ENCODE data around the gene SCAMP2. TPM values are rescaled to one million over a fixed set of nuclear protein-coding genes. Genes with fewer than 3 reads are reported as not detected.

The SCAMP2 gene, protein sequence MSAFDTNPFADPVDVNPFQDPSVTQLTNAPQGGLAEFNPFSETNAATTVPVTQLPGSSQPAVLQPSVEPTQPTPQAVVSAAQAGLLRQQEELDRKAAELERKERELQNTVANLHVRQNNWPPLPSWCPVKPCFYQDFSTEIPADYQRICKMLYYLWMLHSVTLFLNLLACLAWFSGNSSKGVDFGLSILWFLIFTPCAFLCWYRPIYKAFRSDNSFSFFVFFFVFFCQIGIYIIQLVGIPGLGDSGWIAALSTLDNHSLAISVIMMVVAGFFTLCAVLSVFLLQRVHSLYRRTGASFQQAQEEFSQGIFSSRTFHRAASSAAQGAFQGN
- 60.4 and 87.6 TPM in 2 replicates for total RNA-seq

GRCh38 chr15:74873036-74873755, at the start of gene SCAMP2:
Gene SCAMP2, minus strand, starts transcription at chr15:74873365. Its CDS starts 110 bp downstream, at chr15:74873255.

DNA sequence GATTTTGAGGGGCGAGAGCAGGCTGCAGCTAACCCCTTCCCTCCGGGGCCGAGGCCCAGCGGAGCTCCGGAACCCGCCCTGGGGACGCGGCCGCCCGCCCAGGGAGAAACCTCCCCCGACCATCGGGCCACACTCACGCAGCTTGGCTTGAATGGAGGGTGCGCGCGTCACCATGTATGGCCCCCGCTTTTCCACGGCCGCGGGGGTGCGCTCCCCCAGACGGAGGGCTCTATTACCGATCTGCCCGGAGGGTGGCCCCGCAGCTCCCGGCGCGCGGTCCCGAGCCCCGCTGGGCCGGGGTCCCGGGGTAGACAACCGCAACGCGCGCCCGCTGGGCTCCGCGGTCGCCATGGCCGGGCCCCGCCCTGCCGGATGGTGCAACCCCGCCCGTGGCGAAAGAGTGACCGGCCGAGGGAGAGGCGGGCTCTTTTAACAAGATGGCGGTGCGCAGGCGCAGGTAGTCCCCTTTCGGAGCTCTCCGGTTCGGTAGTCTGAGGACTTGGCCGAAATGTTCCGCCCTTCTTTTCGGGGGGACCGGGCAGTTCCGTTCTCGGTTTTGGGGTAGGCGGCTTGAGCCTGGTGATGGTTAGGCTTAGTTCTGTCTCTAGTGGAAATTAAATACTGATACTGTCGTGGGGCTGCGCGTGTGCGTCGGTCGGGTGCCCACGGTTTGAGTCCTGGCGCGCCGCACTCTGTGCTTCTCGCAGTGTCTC, 33.4 kb upstream of the SCAMP2 start, which contains the start of gene FAM219B:
Gene FAM219B (minus strand): TSS at position 402 of the 713 bp plus-strand sequence. CDS start 51 bp downstream, at position 351.

DNA sequence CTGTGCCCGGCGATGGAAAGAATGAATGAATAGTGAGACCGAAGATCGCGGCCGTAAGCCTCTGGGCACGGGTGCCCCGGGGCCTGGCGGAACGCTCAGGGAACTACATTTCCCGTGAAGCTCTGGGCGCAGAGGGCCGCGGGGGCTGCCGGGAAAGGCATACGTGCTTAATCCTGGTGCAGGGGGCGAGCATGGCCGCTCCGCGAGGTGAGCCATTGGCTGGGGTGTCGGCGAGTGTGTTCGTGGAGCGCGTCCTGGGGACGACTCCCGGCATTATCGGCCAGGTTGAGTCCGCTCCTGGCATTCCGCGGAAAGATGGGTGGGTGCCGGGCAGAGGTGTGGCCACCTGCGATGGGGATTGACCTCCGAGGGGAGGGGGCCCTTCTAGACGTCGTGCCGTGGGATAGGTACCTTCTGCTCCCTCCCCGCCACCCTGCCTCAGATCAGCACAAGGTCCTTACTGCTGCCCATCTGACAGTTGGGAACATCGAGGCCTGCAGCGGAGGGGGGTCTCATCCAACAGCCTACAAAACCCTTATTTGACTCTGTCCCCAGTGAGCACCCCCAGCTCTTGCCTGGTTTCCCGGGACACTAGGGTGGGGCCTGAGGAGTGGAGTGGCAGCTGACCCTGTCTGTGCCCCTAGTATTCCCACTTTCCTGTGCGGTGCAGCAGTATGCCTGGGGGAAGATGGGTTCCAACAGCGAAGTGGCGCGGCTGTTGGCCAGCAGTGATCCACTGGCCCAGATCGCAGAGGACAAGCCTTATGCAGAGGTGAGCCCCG, 16.9 kb upstream of the SCAMP2 start, which contains the start of gene MPI:
Gene MPI (plus strand): TSS at position 160 of the 782 bp plus-strand sequence. CDS start 32 bp downstream, at position 192.

DNA sequence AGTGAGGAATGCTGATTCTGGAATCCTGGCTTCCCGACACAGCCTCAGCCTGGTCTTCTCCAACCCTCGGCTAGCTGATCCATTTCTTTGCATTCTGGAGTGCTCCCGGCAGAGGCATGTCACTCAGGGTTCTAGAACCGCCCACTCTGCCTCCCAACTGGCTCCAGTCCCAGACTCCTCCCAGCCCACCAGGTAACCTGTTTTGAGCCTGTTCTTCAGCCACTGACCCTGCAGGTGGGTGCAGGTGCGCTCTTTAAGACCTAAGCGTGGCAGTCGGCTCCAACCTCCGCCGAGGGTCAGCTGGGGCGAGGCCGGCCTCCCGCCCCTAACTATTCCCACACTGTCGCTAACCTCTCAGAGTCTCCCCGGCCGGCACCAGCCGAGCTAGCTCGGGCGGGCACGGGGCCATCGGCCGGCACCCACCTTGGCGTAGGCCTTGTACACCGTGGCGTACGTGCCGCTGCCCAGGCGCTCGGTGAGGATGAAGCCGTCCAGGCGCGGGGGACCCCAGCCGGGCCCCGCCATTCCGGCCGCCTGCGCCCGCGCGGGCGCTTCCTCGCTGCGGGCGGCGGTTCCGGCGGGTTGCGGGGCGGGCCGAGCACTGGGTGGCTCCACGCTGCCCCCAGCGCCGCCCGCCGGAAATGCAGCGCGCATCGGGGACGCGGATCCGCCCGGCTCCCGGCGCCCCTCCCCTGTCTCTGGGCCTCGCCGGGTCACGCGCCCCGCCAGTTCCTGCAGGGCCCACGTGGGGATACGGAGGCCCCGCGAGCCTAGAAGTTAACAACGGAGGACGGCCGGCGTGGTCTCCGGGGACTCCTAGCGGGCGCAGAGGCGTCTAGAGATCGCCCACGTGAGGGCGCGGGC, 30.4 kb downstream of the SCAMP2 start, which contains the start of gene ULK3:
Gene ULK3 (minus strand): TSS at position 576 of the 864 bp plus-strand sequence. CDS start 51 bp downstream, at position 525.

GRCh38 chr15:74826364-74826819, 46.8 kb downstream of the SCAMP2 start, which contains the start of gene CPLX3:
Gene CPLX3, plus strand, starts transcription at chr15:74826627. Its CDS starts 77 bp downstream, at chr15:74826704.

GRCh38 chr15:74812533-74812932, 60.6 kb downstream of the SCAMP2 start, which contains the start of gene LMAN1L:
Gene LMAN1L, plus strand, starts transcription at chr15:74812835. Its CDS starts 20 bp downstream, at chr15:74812855.

Other genes starting within 250 kb of the SCAMP2 start
- 10.8 and 15.3 TPM in 2 replicates for gene EDC3, start 177.3 kb downstream of the SCAMP2 start, total RNA-seq
- not detected in 2 replicates for gene CYP1A1, start 147.8 kb downstream of the SCAMP2 start, total RNA-seq
- not detected in 2 replicates for gene CYP1A2, start 124.5 kb downstream of the SCAMP2 start, total RNA-seq
- gene CSK, start 91.3 kb downstream of the SCAMP2 start, total RNA-seq = 22.2 and 26.6 TPM in 2 replicates
- not detected in 2 replicates for gene LMAN1L, start 60.5 kb downstream of the SCAMP2 start, total RNA-seq
- gene CPLX3, start 46.7 kb downstream of the SCAMP2 start, total RNA-seq = not detected in 2 replicates
- gene ULK3, start 30.2 kb downstream of the SCAMP2 start, total RNA-seq = 18.8 and 35.2 TPM in 2 replicates
- gene MPI, start 16.7 kb upstream of the SCAMP2 start, total RNA-seq = 46.6 and 74.1 TPM in 2 replicates
- gene FAM219B, start 33.5 kb upstream of the SCAMP2 start, total RNA-seq = 22.2 and 48.7 TPM in 2 replicates
- 139 and 151 TPM in 2 replicates for gene COX5A, start 64.7 kb upstream of the SCAMP2 start, total RNA-seq
- gene RPP25, start 83.4 kb upstream of the SCAMP2 start, total RNA-seq = 0.53 and 1.2 TPM in 2 replicates
- 2.0 and 5.5 TPM in 2 replicates for gene SCAMP5, start 122.2 kb upstream of the SCAMP2 start, total RNA-seq
- 15.9 and 23.7 TPM in 2 replicates for gene PPCDC, start 150.2 kb upstream of the SCAMP2 start, total RNA-seq